ENCODE data around the gene ZMYND10. TPM values are rescaled to one million over a fixed set of nuclear protein-coding genes. Genes with fewer than 3 reads are reported as not detected.
A peak's percentile ranks its signal among the peaks of the same experiment; 100 is the strongest.

ZMYND10 gene
- polyA plus RNA-seq, 1 of the 3 experiments (the other 2 are of a cell fraction), result 0.95 TPM

DNA sequence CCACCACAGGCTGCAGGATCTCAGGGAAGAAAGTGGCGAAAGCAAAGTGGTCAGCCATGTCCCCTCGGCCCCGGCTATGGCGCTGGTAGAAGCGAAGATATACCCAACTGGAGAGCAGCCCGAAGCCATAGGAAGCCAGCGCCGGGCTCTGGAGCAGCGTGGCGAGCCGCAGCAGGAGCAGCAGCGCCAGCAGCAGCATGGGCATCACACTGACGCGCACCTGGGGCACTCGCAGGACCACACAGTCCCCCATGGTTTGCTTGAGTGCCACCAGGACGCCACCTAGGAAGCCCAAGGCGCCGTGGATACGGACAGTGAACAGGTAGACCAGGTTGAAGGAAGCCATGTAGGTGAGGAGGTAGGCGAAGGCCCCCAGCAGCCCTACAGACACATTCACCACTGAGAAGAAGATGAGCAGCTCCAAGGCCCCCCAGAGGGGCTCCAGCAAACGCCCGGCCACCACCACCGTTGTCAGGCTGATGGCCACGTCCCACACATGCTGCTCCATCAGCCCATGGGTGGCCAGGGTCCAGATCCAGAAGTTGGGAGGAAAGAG lies 12.9 kb upstream of the ZMYND10 start (continued):
- TF ChIP-seq USF2 (IDR thresholded peaks at IDR 0.05; ENCODE audit: borderline replicate concordance, low read depth, low read length) (no peak), FOXJ3 (CRISPR knock-in tag; IDR thresholded peaks at IDR 0.05) (no peak), TEAD4 (IDR thresholded peaks at IDR 0.05; ENCODE audit: borderline replicate concordance, insufficient read depth) (no peak), SIN3A (IDR thresholded peaks at IDR 0.05; ENCODE audit: borderline replicate concordance, low read depth, low read length) (no peak), TCF12 (IDR thresholded peaks at IDR 0.05) (no peak), SMC3 (IDR thresholded peaks at IDR 0.05; ENCODE audit: low read depth, low read length) (no peak), RAD21 (IDR thresholded peaks at IDR 0.05; ENCODE audit: low read length) (no peak), EP300 (IDR thresholded peaks at IDR 0.05; ENCODE audit: borderline replicate concordance in 1 of 2, low read depth in 1 of 2, low read length in 1 of 2) (no peak), NFIC (IDR thresholded peaks at IDR 0.05; ENCODE audit: borderline replicate concordance) (no peak)
- TF ChIP-seq, protein P1, sequence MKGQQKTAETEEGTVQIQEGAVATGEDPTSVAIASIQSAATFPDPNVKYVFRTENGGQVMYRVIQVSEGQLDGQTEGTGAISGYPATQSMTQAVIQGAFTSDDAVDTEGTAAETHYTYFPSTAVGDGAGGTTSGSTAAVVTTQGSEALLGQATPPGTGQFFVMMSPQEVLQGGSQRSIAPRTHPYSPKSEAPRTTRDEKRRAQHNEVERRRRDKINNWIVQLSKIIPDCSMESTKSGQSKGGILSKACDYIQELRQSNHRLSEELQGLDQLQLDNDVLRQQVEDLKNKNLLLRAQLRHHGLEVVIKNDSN (IDR thresholded peaks at IDR 0.05; ENCODE audit: borderline replicate concordance, low read depth), result no peak
- TF ChIP-seq, protein P2, sequence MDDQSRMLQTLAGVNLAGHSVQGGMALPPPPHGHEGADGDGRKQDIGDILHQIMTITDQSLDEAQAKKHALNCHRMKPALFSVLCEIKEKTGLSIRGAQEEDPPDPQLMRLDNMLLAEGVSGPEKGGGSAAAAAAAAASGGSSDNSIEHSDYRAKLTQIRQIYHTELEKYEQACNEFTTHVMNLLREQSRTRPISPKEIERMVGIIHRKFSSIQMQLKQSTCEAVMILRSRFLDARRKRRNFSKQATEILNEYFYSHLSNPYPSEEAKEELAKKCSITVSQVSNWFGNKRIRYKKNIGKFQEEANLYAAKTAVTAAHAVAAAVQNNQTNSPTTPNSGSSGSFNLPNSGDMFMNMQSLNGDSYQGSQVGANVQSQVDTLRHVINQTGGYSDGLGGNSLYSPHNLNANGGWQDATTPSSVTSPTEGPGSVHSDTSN (IDR thresholded peaks at IDR 0.05), result no peak

GRCh38 chr3:50357481-50357880 lies 11.9 kb upstream of the ZMYND10 start:
- no peak overlapping the region for H2AFZ ChIP-seq (ENCODE audit: low read depth)
- H3K9ac ChIP-seq, result peak overlapping the region; percentile 87
- TF ChIP-seq TCF12 (IDR thresholded peaks at IDR 0.05) (no peak), SMC3 (IDR thresholded peaks at IDR 0.05; ENCODE audit: low read depth, low read length) (no peak), MXI1 (IDR thresholded peaks at IDR 0.05; ENCODE audit: low read depth, low read length) (peak; percentile 29; the same call in 1 of the 2 replicates)
- DNase-seq, result no peak
- H3K79me2 ChIP-seq (ENCODE audit: insufficient read depth), result peaks cover 68% of the 10 kb centered on the region
- peak overlapping the region; percentile 94 for H3K4me2 ChIP-seq
- peak overlapping the region in 1 of 2 experiments; percentile 84; a peak in 2 of 4 replicates for H3K27ac ChIP-seq (ENCODE audit: low read depth in 2 of 2, low read length in 1 of 2)
- H3K27me3 ChIP-seq (ENCODE audit: insufficient read depth), result no peaks in the 10 kb centered on the region
- H3K9me3 ChIP-seq, result no peaks in the 10 kb centered on the region
- H3F3A ChIP-seq (replicated peaks; ENCODE audit: insufficient read depth), result peaks cover 6% of the 10 kb centered on the region
- CTCF ChIA-PET, result interaction anchor here (0.8 to 6.4 kb wide), 12 partner anchors 10 to 1032 kb away, joined by 3 to 57 read pairs (median 14); partner anchors contain the start of gene ZMYND10
- 13% methylated on average over 1 of the region's 1 CpG for WGBS (ENCODE audit: low lambda C conversion rate)
- peak overlapping the region; percentile 77 to 95 for H3K4me3 ChIP-seq (ENCODE audit: low read depth in 2 of 2, low read length in 1 of 2)
- H4K20me1 ChIP-seq (ENCODE audit: insufficient read depth), result peaks cover 57% of the 10 kb centered on the region
- no peaks in the 10 kb centered on the region for H3K9me2 ChIP-seq
- POLR2A ChIA-PET, result interaction anchor here (1.5 to 2.1 kb wide), 2 partner anchors 12 to 34 kb away, joined by 5 to 9 read pairs; no protein-coding TSS in a partner anchor
- H3K4me1 ChIP-seq (ENCODE audit: control insufficient read depth in 1 of 2, insufficient read depth in 2 of 2, low read depth in 1 of 2, low read length in 1 of 2), result peaks cover 8 to 52% of the 10 kb centered on the region in 2 experiments; a peak in 2 of 4 replicates
- H3K36me3 ChIP-seq (replicated peaks in 1 of 2; ENCODE audit: control insufficient read depth in 1 of 2, insufficient read depth in 2 of 2, low read length in 1 of 2), result peaks cover 21 to 45% of the 10 kb centered on the region in 2 experiments

All from SK-N-SH (cell line).